AML-193 (cell line): ENCODE measurements around the gene THADA.
"Not testable (repeated sequence)": the region's sequence is repeated elsewhere in the genome, so short reads cannot be mapped to it uniquely, and the experiment has no call there.

ENCODE experiments used
- DNase-seq, 2 experiments: peaks; one replicate each; lab custom pipeline; 2025; lab: John Stamatoyannopoulos, UW

Gene THADA

DNA sequence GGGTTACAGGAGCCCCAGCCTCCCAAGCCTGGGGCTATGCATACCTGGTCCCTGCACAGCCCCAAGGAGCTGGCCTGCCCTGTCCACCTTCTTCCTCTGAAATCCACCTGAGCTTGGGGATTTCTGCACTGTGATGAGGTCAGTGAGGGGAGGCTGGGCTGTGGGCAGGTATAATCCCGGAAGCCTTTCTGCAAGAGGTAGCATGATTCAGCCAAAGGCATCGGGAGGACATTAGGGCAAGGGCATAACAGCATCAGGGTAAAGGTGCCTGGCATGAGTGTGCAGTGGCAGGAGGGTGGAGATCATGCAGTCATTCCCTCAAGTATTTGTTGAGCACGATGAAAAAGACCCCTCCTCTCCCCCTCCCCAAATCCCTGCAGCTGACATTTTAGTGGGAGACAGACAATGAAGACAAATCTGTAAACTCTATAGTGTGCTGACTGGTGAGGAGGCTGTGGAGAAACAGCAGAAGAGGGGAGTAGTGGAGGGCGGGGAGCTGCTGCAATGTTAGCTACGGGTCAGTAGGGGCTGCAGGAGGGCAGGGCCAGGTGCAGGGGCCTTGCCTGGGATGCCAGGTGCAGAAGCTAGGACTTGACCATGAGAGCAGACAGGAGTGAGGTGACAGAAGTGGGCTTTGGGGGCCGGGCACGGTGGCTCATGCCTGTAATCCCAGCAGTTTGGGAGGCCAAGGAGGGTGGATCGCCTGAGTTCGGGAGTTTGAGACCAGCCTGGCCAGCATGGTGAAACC lies 388.1 kb downstream of the THADA start:
- DNase-seq, result no peak

DNA sequence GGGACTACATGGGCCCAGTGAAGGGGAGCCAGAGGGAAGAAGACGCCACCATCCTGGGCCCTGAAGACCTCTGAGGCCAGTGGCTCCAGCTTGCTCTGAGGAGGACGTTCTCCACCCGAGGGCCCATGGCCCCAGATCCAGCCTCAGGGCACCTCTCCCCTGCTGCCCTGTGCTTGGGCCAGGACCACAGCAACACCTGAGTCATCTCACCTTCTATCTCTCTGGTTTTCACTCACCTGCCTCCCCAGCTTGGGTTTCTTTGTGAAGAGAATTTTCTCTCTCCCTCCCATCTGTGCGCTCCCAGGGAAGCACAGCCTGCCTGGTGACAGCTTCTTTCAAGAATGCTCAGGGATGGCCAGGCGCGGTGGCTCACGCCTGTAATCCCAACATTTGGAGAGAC lies 389.2 kb downstream of the THADA start:
- no peak for DNase-seq

DNA sequence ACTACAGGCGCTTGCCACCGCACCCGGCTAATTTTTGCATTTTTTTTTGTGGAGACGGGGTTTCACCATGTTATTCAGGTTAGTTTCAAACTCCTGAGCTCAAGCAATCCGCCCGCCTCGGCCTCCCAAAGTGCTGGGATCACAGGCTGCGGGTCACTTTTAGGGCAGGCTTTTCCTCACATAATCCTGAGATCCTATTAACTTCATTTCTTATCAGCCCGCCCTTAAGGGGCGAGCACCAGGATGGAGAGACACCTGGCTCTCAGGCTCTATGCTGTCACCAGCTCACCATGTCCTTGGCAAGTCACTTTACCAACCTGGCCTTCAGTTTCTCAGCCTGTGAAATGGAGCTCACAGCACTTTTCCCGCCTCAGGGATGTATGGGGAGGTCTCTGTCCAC lies 392.5 kb downstream of the THADA start:
- DNase-seq, result no peak

DNA sequence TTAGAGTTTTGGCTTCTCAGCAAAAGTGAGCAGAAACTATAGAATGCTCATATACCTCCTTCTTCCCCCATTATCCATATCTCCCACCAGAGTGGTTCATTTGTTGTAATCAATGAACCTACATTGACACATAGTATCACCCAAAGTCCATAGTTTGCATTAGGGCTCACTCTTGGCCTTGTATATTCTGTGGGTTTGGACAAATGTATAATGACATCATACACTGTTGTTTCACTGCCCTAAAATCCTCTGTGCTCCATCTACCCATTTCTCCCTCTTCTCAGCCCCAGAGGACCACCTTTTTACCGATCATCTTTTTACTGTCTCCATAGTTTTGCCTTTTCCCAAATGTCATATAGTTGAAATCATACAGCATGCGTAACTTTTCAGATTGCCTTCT lies 393.5 kb downstream of the THADA start:
- no peak for DNase-seq

DNA sequence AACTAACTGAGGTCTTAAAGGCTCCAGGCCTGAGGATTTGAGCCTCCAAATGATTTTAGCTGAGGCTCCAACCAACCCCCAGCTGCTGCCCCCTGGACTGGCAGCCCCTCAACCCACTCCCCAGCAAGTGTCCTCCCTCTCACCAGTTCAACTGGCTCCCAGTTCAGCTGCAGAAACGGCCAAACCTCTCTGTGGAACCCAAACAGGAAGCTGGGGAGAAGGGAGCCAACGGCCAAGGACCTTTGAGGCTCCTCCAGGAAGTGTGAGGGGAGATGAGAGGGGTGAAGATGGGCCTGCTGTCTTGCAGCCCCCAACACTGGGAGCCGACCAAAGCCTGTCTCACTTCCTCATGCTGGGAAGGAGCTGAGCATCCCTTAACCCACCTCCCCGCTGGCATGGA lies 394.3 kb downstream of the THADA start:
- DNase-seq, result peak in 1 of 2 experiments; percentile 9

DNA sequence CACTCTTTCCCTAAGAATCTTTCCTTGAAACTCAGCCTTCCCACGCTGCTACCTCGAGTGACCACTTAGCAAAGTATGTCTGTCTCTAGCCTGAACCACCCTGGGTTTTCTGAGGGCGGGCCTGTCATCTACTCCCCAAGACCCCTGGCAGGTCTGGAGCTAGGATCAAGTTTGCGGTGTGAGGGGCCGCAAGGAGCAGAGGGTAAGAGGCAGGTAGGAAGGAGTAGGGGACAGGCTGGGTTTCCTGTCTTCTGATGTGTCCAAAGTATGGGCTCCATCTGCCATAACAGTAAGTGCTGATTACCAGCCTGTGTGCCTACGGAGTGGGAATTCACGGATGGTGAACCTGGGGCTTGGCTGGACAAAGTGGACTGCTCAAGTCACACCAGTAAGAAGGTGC lies 394.8 kb downstream of the THADA start:
- DNase-seq, result no peak

DNA sequence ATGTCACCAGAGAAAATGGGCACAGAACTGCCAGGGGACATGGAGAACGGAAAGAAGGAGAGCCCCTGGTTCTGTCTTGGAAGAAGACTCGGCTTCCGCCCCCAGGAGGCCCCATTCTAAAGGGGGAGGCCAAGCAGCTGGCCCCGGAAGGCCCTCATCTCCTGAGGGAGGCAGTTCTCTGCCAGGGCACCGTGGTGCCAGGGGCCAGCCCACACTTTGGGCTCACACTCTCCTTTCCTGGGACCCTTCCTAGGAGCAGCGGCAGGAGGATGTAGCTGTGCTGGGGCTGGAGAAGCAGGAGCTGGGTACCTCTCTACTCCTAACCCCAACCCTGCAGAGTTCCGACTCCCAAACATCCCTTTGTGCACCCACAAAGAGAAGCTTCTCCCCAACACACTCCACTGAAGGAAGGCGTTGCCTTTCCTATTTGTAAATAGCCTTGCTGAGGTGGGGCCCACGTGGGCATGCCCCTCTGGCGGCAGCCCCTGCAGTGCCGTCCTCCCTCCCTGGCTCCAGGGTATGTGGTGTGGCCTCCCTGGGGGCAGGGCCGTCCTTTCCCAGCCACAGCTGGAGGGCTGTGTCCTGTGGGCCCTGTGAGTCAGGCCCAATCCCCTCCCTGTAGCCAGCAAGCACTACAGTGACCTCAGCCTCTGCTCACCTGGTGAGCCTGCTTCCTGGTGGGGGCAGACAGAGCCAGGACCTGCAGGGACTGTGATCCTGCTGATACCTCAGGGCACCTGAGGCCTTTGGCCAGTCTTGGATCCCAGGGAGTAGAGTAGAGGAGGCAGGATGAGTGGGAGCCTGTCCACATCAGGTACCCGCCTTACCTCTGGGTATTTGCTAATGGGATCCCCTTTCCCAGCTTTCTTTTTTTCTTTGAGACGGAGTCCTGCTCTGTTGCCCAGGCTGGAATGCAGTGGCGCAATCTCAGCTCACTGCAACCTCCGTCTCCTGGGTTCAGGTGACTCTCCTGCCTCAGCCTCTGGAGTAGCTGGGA lies 396.0 kb downstream of the THADA start:
- DNase-seq, result no peak

DNA sequence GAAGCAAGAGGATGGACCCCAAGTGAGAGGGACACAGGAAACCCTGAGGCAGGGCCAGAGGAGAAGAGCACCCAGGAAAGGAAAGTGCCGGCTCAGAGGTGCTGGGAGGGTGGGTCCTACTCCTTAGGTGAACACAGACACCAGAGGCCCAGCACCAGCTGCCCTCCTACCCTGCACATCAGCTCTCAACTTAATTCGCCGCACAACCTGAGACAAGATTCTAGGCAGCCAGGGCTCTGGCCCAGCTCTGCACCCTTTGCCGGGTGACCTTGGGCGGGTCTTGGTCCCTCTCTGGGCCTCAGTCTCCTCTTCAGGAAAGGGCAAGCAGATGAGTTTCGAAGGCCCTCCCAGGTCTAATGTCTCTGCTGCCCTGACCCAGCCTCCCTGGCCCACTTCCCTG lies 397.6 kb downstream of the THADA start:
- DNase-seq, result no peak

DNA sequence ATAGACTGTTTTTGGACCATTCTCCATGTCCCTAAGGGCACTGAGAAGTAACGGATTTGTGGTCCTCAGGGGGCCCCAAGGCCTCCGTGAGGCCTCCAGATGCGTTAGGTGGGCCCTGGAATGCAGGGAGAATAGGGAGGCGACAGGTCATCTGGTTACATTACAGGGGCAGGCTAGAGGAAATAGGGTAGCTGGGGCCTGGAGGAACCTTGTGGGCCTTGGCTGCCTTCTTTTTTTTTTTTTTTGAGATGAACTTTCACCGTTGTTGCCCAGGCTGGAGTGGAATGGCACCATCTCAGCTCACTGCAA lies 398.3 kb downstream of the THADA start:
- no peak for DNase-seq

DNA sequence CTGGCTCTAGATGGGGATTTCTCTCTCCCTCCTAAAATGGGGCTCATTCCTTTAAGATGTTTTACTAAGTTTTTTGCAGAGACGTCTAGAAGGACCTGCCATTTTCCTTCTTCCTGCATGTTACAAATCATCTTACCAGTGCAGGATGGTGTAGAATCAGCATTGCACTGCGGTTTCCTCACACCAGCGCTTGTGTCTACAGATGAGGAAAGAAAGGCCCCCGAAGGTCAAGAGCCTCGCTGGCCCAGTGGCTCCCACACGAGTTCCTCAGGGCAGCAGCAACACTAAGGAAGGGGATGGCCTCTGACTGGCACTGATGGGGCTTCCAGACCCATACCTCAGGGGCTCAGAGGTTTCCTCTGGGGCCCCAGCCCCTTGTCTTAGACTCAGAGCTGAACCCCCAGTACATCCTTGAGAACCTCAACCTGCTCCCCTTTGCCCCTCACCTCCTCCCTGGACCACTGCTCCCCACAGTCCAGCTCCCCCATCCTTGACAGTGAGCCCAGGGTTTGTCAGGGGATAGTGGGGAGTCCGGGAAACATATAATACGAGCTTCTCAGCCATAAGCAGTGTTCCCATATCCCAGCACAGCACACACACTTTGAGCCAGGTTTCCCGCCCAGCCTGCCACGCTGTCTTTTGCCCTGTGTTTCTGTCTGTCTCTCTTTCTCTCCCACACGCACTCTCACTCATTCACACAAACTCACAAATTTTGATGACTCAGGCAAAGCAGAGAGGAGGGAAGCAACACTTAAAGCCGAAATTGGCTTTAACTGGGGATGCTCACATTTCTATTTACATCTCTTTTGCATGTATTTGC lies 398.9 kb downstream of the THADA start:
- no peak for DNase-seq

DNA sequence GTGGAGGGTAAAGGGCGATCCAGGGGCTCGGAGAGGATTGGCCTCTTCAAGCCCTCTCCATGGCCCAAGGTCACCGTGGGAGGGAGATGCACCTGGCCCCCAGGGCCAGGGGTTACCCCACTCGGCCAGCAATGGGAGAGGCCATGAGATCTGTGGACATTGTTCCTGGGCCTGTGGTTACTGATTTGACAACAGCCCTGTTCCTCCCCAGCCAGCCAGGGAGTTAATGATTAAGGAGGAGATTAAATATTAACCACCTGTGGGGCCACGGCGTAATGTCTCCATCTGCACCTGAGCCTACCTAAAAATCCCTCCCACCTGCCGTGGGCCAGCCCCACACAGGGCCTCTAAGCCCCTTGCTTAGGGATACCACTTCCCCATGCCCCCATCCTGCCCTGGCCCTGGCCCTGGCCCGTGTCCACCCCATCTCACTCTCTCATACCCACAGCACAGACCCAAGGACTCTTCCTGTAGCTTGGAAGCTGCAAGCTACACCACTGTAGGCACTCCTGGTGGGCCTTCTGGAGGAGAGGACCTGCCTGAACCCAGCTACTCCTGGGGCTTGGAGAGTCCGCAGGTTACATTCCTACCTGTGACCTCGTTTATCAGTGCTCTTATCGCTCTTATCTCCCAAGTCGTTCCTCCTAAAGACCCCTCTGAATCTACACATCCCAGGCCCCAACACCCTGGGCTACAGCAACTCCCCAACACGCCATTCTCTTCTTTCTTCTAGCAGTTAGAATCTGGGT lies 401.5 kb downstream of the THADA start:
- DNase-seq, result no peak

DNA sequence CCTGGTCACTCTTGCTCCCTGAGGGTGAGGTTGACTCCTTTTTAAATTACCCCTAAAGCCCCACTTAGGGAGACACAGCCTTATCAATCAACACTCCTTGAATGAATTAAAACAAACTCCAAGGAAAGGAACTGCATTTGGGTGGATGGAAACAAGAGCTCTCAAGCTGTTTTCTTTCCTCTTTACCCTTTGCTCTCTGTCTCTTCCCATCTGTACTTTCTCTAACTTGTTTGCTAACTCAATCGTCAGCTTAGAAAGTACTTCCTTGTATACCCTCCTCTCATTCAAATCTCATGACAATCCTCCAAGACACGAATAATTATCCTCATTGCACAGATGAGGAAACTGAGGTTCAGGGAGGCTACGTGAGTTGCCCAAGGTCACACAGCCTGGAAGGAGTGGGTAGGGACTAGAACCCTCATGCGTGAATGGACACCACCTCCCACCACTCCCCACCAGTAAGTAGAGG lies 402.2 kb downstream of the THADA start:
- DNase-seq, result no peak

DNA sequence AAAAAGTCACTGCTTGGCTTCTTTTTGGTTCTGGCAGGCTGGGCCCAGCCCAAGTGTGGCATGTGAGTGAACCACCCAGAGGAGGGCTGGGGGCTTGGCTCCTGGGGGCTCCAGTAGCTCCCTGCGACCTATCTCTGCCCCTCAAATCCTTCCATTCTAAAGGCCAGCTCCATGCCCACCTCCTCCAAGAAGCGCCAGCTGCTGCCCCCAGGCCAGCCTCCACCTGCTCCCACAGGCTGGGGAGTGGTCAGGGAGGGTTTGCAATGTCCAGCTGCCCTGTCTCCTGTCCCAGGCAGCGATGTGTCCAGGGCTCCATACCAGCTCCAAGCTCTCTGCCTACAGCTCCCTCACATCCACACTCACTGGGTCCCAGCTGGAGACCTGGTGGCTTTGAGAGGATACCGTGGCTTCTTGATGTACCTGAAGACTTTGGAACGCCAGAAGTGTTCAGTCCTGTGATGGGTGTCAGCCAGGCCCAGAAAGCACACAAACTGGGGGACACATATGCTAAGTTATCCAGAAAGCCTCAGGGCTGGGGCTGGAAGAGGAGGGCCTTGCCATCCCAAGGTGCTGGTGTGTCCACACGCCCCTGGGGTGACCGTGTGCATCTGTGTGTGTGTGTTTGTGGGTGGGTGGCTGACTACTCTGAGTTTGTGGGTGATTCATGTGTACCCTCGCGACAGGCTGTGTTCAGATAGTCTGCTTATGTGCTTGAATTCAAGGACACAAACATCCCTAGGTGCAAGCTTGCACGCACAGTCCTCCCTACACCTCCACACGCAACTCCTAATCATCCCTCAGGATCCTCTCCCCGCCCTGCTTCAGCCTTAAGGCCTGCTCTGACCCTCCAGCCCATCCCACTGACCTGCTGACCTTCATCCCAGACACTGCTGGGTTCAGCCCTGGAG lies 402.8 kb downstream of the THADA start:
- no peak for DNase-seq

DNA sequence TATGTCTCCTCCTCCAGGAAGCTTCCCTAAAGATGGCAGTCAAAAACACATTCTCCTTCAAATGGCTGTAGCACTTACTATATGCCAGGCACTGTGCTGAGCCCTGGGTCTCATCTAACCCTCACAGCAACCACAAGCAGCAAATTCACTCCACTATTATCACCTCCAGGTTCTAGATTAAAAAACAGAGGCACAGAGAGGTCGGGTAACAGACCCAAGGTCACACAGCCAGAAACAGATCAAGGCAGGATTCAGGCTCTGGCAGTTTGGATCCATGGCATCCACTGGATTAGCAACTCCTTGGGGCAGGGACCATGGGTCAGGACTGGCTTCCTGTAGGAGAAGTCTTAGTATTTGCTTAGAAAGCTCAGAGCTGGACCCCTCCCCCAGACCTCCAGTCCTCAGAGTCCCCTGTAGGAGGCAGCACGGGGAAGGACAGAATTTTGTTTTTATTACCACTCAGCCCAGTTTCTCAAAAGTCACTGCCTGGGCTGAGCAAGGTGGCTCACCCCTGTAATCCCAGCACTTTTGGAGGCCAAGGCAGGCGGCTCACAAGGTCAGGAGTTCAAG lies 403.8 kb downstream of the THADA start:
- DNase-seq, result no peak

DNA sequence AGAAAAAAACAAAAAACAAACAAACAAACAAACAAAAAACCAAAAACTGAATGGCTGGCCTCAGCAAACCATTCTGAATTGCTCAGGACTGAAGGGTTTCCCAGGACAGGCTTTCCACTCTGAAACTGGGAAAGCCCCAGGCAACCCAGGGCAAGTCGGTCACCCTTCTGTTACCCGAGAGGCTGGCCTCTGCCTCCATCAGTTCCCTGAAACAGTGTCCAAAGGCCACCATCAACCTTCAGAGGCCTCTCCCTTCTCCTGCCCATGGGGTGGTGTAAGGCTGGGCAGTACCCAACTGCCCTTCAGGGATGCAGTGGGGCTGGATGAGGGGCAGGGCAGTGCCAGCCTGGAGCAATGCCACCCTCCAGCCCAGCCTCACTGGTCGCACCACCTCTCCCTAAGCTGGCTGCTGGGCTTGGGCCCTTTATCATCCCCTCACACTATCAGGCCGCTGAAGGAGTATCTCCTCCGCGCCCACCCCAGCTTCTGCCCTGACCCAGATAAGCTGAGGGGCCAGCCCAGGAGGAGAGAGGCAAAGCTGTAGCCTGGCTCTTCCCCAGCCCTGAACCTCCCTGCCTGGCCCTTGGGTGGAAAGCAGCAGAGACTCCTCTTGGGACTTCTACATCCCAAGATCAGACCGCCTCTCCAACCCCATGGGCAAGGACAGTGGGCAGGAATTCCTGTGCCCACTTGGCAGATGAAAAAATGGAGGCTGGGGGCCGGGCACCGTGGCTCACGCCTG lies 405.4 kb downstream of the THADA start:
- DNase-seq, result no peak

DNA sequence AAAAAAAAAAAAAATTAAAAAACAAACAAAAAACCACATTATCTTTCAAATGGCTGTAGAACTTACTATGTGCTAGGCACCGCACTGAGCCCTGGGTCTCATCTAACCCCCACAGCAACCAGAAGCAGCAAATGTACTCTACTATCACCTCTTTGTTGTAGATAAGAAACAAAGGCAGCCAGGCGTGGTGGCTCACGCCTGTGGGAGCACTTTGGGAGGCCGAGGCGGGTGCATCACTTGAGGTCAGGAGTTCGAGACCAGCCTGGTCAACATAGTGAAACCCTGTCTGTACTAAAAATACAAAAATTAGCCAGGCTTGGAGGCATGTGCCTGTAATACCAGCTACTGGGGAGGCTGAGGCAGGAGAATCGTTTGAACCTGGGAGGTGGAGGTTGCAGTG lies 406.0 kb downstream of the THADA start:
- DNase-seq, result not testable (repeated sequence)

DNA sequence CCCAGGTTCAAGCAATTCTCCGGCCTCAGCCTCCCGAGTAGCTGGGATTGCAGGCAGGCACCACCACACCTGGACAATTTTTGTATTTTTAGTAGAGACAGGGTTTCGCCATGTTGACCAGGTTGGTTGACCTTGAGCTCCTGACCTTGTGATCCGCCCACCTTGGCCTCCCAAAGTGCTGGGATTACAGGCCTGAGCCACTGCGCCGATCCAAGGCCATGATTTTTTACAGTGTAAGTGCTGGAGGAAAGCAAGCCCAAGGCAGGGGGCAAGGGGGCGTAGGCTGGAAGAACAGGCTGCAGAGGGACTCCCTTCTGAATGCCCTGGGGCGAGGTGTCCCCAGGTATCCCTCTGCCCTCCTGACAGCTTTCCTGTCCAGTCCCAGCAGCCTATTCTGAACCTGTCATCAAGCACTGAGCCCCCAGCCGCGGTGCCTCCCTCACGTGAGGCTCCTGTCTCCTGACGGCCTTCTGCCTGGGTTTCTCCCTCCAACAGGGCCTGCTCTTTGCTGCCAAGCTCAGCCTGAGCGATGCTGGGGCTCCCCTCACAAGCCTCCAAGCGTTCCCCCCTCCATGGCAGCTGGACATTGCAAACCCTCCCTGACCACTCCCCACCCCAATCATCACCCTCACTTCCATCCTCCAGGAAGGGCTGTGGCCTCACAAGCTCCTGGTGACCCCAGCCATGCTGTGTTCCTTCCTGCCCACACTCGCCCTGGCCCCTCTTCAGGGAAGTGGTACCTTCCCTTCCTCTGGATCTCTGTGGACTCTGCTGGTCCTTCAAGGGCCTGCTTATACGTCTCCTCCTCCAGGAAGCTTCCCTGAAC lies 407.1 kb downstream of the THADA start:
- DNase-seq, result no peak

DNA sequence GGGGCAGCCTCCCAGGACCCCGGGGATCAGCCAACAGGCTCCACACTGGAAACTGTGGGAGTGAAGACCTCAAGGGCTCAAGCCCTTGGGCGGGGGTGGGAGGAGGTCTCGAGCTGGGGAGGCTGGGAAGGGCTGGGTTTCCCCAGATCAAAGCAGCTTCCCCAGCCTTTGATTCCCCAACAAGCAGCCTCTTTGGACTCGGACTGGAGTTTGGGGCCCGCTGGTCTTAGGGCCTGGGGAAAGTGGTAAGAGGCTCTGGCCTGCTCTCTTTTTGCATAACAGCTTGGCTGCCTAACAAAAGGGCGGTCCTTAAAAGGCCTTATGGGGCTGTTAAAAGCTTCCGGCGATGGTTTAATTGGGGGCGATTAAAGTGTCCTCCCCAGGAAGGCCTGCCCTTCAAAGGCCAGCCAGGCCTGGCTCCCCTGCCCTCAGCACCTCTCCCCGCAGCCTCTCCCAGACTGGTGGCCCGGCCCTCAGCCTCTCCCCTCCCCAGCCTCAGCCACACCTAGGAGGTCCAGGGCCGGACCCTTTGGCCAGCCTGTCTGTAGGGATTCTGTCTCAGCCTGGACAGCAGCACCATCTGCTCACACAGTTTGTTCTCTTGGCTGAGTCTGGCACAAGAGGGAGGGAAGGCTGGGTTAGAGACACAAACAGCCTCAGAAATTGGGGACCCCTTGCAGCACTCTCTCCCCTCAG lies 409.0 kb downstream of the THADA start:
- DNase-seq, result no peak
